Heart left ventricle (tissue), 13 donors: ENCODE data around the gene RNF182.

Experiments used
- CTCF ChIP-seq, 12 donors: fragments of 200-600 bp; sonication (generic) in 4 of 12; IDR thresholded peaks; one replicate each; pipeline versions ENCODE4 v1.5.0 to v1.8.0; 2018 to 2022; ENCODE audit warnings: antibody characterized with exemption in 12 of 12, mild to moderate bottlenecking in 5 of 12
- POLR2A ChIP-seq, 2 donors: fragments of 450-650 bp; IDR thresholded peaks; one replicate each; pipeline ENCODE4 v1.6.1; 2017; ENCODE audit warnings: antibody characterized with exemption in 2 of 2, mild to moderate bottlenecking in 2 of 2, moderate library complexity in 2 of 2
- donor health status: ischemic (EF 13 %, LVEDD 7.1; RV severe dilation, severe dysfunction).
- donor health status: DM: no; HTN: yes; CAD: no.
- donor health status: DM: no; HTN: no; CAD: no.
- donor health status: ischemic (EF 25% LVEDD 6.9; RV normal size, moderate dysfunction).
- donor health status: ischemic (EF 25% LVEDD 5.7; RV mildly dilated, moderate dysfunction).
- donor health status: ischemic (EF 35%, LVEDD 5.7; RV mildly dilated, moderate dysfunction).
- donor health status: nonischemic (EF 11% LVEDD 7.7; RV severe dilation, severe dysfunction).
- donor health status: DM: yes; HTN: yes; CAD: no.
- donor health status: PGD.
- donor health status: ischemic (EF 29% LVEDD 5.4; RV normal size, mild dysfunction).
- donor health status: nonischemic (EF 23%, LVEDD 6.1; RV moderate dilation, normal function).

GRCh38 chr6:13902922-13903321, 21.8 kb upstream of the RNF182 start:
- no peak for TF ChIP-seq CTCF (IDR thresholded peaks at IDR 0.05)
- TF ChIP-seq POLR2A (IDR thresholded peaks at IDR 0.05), result no peak
